Transverse colon (tissue), 4 donors: ENCODE data around the gene LAMC1. TPM values are rescaled to one million over a fixed set of nuclear protein-coding genes. Genes with fewer than 3 reads are reported as not detected.
"Not testable (repeated sequence)": the region's sequence is repeated elsewhere in the genome, so short reads cannot be mapped to it uniquely, and the experiment has no call there.

Experiments
- DNase-seq: peaks from one replicate; pipeline ENCODE4 v3.0.0-alpha.2; 2019
- H3K27ac ChIP-seq, 4 donors: fragments of 200-600 bp; sonication (generic); 2 replicates each; pipeline ENCODE4 v1.5.1; 2016 to 2018; ENCODE audit warnings: inconsistent platforms in 4 of 4
- H3K27me3 ChIP-seq: fragments of 200-600 bp; sonication (generic); 2 replicates; pipeline ENCODE4 v1.5.1; 2017; ENCODE audit warnings: inconsistent platforms
- H3K36me3 ChIP-seq, 4 donors: fragments of 200-600 bp; sonication (generic); 2 replicates each; pipeline ENCODE4 v1.5.1; 2017 to 2019; ENCODE audit warnings: inconsistent platforms in 4 of 4
- H3K4me1 ChIP-seq, 4 donors: fragments of 200-600 bp; sonication (generic); 2 replicates each; pipeline ENCODE4 v1.5.1; 2017 to 2020; ENCODE audit warnings: inconsistent platforms in 4 of 4
- H3K4me3 ChIP-seq, 4 donors: fragments of 200-600 bp; sonication (generic); 1 replicate in 1 of 4; 2 replicates in 3 of 4; pipeline versions ENCODE4 v1.5.1 to v1.6.1; 2017 to 2019; ENCODE audit warnings: inconsistent platforms in 4 of 4
- H3K9me3 ChIP-seq, 2 donors: fragments of 200-600 bp; sonication (generic); 2 replicates each; pipeline ENCODE4 v1.5.1; 2017 to 2019; ENCODE audit warnings: inconsistent platforms in 2 of 2
- CTCF ChIP-seq, 5 experiments: fragments of 200-600 bp in 3 of 5; fragments of 450-650 bp in 2 of 5; sonication (generic) in 3 of 5; IDR thresholded peaks; 1 replicate in 2 of 5; 2 replicates in 3 of 5; pipeline ENCODE4 v1.5.1; 2016 to 2017; ENCODE audit warnings: antibody characterized with exemption in 5 of 5, inconsistent platforms in 3 of 5, mild to moderate bottlenecking in 2 of 5, moderate library complexity in 1 of 5
- EP300 ChIP-seq: sonication (generic); formaldehyde crosslinking; IDR thresholded peaks from one replicate; pipeline ENCODE4 v1.6.1; 2017; ENCODE audit warnings: antibody characterized with exemption, low read depth
- POLR2A ChIP-seq: fragments of 450-650 bp; IDR thresholded peaks from one replicate; pipeline ENCODE4 v1.6.1; 2016; ENCODE audit warnings: antibody characterized with exemption, mild to moderate bottlenecking, moderate library complexity
- POLR2AphosphoS5 ChIP-seq, 3 donors: sonication (generic); formaldehyde crosslinking; IDR thresholded peaks; one replicate each; pipeline ENCODE4 v1.6.1; 2016; ENCODE audit warnings: antibody characterized with exemption in 3 of 3
- WGBS, 2 donors: methylation state at CpG; one replicate each; pipeline ENCODE4 v1.1.5; 2018; ENCODE audit warnings: low coverage in 1 of 2; 5-methylcytosine and 5-hydroxymethylcytosine counted together
- in situ Hi-C, 4 donors: fragments of 200-750 bp; cut with MboI; loops; one replicate each; pipeline versions ENCODE4 v1.15.0 to v1.15.1; 2017; ENCODE audit warnings: low sequenced_read_pairs in 3 of 4, low pct_ligation_motif_present in 1 of 4, low pct_unique_long_range_greater_than_20kb in 1 of 4
- intact Hi-C: fragments of 100-400 bp; cut with DNase I; formaldehyde crosslinking; loops from one replicate; pipeline ENCODE4 v1.15.1; 2023; ENCODE audit warnings: low total_unique reads
- total RNA-seq, 4 donors: library from RNA; depleted of rRNA; stranded (reverse); fragments of >200 nt; gene quantifications; one replicate each; pipeline ENCODE4 v1.1.0, GENCODE V29; 2016

LAMC1 gene
- total RNA-seq, 4 donors from 2014 or later, result 77.7 to 633 (median 138) TPM

DNA sequence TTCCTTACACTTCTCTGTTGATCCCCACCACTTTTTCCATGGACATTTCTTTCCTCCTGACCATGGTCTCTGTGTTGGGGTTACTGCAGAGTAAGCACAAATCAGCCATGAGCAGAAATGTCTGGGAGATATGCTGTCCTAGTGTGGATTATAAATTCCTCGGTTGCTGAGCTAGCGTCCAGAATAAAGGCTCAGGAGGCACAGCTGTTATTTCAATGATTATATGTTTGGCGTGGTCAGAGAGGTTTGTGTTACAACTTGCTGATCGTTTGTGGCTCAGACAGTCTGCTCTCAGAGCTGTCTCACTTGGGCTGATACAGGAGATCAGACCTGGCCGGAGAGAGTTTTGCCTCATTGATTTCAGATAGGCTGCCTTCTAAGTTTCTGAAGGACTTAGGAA, 125.4 kb downstream of the LAMC1 start:
- TF ChIP-seq POLR2AphosphoS5 (IDR thresholded peaks at IDR 0.05) (peak in 2 of 3 donors; percentile 17 to 25), CTCF (IDR thresholded peaks at IDR 0.05) (no peak)
- peaks cover 0 to 17% (median 2%) of the 10 kb centered on the region in 4 donors for H3K4me1 ChIP-seq
- DNase-seq, result no peak
- H3K27me3 ChIP-seq, result no peaks in the 10 kb centered on the region
- intact Hi-C loops (no loop called here), in situ Hi-C loops (no loop called here)
- H3K4me3 ChIP-seq, result no peak overlapping the region
- 50 to 67% methylated on average over 1 to 5 of the region's 5 CpGs for WGBS, 2 donors
- H3K36me3 ChIP-seq, result no peaks in the 10 kb centered on the region
- H3K27ac ChIP-seq, result peak overlapping the region; percentile 48 to 69 (median 56)
- no peaks in the 10 kb centered on the region for H3K9me3 ChIP-seq

DNA sequence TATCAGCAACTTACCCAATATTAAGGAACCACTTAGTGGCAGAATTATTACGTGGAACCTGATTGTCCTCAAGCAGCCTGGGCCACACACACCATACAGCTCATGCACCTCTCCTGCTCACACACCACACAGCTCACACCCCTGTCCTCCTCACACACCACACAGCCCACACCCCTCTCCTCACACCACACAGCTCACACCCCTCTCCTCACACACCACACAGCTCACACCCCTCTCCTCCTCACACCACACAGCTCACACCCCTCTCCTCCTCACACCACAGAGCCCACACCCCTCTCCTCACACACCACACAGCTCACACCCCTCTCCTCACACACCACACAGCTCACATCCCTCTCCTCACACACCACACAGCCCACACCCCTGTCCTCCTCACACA, 126.1 kb downstream of the LAMC1 start:
- no peak for DNase-seq

DNA sequence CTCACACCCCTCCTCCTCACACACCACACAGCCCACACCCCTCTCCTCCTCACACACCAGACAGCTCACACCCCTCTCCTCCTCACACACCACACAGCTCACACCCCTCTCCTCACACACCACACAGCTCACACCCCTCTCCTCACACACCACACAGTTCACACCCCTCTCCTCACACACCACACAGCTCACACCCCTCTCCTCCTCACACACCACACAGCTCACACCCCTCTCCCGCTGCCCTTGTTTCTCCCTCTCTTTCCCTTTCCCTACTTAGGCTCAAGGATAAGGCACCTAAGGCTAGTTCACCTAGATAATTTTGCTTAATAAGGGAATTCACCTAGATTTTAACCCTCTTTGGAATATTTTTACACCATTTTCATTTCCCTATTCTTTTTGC, 126.8 kb downstream of the LAMC1 start:
- H3K36me3 ChIP-seq, DNase-seq, H3K27ac ChIP-seq, intact Hi-C loops, H3K27me3 ChIP-seq, in situ Hi-C loops, H3K4me3 ChIP-seq, H3K9me3 ChIP-seq: not testable (repeated sequence)
- peaks cover 0 to 17% (median 2%) of the 10 kb centered on the region in 4 donors for H3K4me1 ChIP-seq
- 91 to 100% methylated on average over 1 of the region's 1 CpG for WGBS, 2 donors

More for the DNA sequence above, 126.1 kb downstream of the LAMC1 start:
- no peaks in the 10 kb centered on the region for H3K27me3 ChIP-seq
- H3K36me3 ChIP-seq, result no peaks in the 10 kb centered on the region
- H3K4me3 ChIP-seq, result no peak overlapping the region
- in situ Hi-C loops, result no loop called here
- no peak for TF ChIP-seq CTCF (IDR thresholded peaks at IDR 0.05)
- TF ChIP-seq POLR2AphosphoS5 (IDR thresholded peaks at IDR 0.05), result no peak
- TF ChIP-seq EP300, result no peak
- TF ChIP-seq POLR2A, result no peak
- peak overlapping the region; percentile 48 to 69 (median 56) for H3K27ac ChIP-seq
- H3K9me3 ChIP-seq, result no peaks in the 10 kb centered on the region
- intact Hi-C loops, result no loop called here
- H3K4me1 ChIP-seq, result peaks cover 0 to 17% (median 2%) of the 10 kb centered on the region in 4 donors
- 88% methylated on average over 1 of the region's 1 CpG; no CpG with 5 or more reads in 1 of the 2 donors for WGBS, 2 donors

DNA sequence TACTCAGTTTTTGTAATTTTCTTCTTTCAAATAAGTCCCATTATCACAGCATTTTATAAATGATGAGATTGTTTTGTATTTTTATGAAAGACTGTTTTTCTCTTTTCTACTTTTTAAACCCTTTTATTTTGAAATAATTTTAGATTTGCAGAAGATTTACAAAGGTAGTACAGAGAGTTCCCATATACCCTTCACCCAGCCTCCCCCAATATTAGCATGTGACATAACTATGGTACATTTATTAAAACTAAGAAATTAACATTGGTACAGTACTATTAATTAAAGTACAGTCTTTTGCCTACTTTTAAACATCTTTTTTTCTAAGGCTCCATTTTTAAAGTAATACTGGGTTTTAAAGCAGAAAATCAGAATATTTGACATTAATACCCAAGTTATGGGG, 127.2 kb downstream of the LAMC1 start:
- Histone ChIP-seq H3K36me3 (no peaks in the 10 kb centered on the region), H3K4me1 (peaks cover 0 to 17% (median 2%) of the 10 kb centered on the region in 4 donors), H3K4me3 (no peak overlapping the region), H3K9me3 (no peaks in the 10 kb centered on the region), H3K27me3 (no peaks in the 10 kb centered on the region), H3K27ac (no peak overlapping the region)
- no peak for TF ChIP-seq CTCF (IDR thresholded peaks at IDR 0.05)
- no peak for TF ChIP-seq EP300
- TF ChIP-seq POLR2AphosphoS5 (IDR thresholded peaks at IDR 0.05), result no peak
- TF ChIP-seq POLR2A, result no peak
- in situ Hi-C loops (no loop called here), intact Hi-C loops (no loop called here)
- no peak for DNase-seq

DNA sequence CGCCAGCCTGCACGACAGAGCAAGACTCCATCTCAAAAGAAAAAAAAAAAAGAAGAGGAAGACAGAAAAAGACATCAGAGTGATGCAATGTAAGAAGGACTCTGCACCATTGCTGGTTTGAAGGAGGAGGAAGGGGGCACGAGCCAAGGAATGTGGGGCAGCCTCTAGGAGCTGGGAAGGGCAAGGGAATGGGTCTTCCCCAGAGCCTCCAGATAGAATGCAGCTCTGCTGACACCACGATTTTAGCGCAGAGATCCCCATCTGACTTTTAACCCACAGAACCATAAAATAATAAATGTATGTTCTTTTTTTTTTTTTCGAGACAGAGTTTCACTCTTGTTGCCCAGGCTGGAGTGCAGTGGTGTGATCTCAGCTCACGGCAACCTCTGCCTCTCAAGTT, 129.0 kb downstream of the LAMC1 start:
- H3K9me3 ChIP-seq, result no peaks in the 10 kb centered on the region
- in situ Hi-C loops (no loop called here), intact Hi-C loops (no loop called here)
- 37 to 58% methylated on average over 4 to 7 of the region's 7 CpGs for WGBS, 2 donors
- no peak overlapping the region for H3K4me3 ChIP-seq
- DNase-seq, result no peak
- TF ChIP-seq POLR2A (no peak), CTCF (IDR thresholded peaks at IDR 0.05) (no peak), POLR2AphosphoS5 (IDR thresholded peaks at IDR 0.05) (no peak), EP300 (no peak)
- H3K27me3 ChIP-seq, result no peaks in the 10 kb centered on the region
- peaks cover 0 to 22% (median 2%) of the 10 kb centered on the region in 4 donors for H3K4me1 ChIP-seq
- H3K27ac ChIP-seq, result no peak overlapping the region
- no peaks in the 10 kb centered on the region for H3K36me3 ChIP-seq
